Measurements from ENCODE around the gene BMPR1A.

GRCh38 chr10:86922553-86922961 is 166.1 kb downstream of the BMPR1A start:
- TF ChIP-seq CTCF (IDR thresholded peaks at IDR 0.05) = no peak
- TF ChIP-seq POLR2A (IDR thresholded peaks at IDR 0.05) = no peak
